ENCODE results near the gene DNAJC30.
A peak's percentile ranks its signal among the peaks of the same experiment; 100 is the strongest.
"Not testable (repeated sequence)": the region's sequence is repeated elsewhere in the genome, so short reads cannot be mapped to it uniquely, and the experiment has no call there.

Gene DNAJC30

GRCh38 chr7:73682745-73683055 lies 553 bp downstream of the DNAJC30 start:
- DNase-seq (ENCODE audit: low read depth in 2 of 2) = no peak

DNA sequence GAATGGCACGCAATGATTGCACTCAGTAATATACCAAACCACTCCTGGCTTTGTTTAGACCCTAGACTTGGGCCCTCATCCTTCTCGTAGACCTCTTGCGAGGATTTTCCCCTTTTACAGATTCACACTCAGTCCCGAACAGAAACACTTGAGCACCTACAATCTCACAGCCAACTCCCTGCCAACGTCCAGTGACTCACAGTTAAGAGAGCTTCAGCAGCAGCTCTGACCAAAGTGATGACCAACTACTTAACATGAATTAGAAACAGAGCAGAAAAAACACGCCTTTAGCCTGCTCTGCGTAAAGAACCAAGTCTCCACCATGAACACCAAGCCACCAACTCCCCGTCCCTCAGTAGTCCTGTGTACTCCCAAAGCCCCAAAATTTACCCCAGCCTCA lies 2.2 kb downstream of the DNAJC30 start:
- no peak for DNase-seq (ENCODE audit: low read depth in 2 of 2)

DNA sequence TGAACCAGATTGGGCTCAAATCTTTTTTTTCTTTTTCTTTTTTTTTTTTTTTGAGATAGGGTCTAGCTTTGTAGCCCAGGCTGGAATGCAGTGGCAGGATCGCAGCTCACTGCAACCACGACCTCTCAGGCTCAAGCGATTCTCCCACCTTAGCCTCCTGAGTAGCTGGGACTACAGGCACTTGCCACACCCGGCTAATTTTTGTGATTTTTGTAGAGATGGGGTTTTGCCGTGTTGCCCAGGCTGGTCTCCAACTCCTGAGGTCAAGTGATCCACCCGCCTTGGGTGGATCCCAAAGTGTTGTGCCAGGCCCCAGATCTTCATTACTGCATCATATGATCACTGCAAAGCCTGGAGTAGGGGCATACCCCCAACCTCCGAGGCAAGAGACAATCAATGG lies 2.8 kb downstream of the DNAJC30 start:
- DNase-seq (ENCODE audit: low read depth in 2 of 2) = no peak

DNA sequence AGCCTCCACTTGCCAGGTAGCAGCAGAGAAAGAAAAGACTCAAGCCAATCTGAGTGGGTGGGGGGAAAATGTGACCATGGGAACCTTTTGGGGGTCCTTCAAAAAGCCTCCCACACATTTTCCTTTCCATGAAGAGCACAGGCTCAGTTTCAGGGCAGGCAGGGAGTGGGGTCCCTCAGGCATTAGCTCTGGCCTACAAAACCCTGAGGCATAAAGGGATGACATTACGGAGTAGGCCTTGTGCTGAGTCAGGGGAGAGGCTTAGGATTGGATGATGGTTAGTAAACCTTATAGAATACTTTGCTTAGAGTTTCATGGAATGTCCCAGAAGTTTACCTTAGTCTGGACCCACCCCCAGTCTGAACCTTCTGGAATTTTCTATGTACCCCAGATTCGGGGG lies 3.5 kb downstream of the DNAJC30 start:
- no peak for DNase-seq (ENCODE audit: low read depth in 2 of 2)

DNA sequence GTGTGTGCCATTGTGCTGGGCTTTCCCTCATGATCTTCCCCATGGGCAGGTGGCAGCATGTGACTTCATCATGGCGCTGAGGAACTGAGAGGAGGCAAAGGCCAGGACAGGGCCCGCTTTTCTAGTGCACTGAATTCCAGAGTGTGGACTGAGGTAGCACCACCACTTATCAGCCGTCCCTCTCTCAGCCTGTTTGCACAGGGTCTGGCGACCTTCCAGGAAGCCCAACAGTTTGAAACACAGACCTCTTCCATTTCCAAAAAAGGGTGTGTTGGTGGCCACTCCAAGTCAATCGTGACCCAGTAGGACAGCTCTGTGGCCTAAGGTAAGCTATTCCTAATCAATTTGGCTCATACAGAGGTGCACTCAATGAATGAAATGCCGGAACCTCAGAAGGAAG lies 4.4 kb downstream of the DNAJC30 start:
- no peak for DNase-seq (ENCODE audit: low read depth in 2 of 2)

GRCh38 chr7:73676062-73676461 lies 7.2 kb downstream of the DNAJC30 start:
- DNase-seq (ENCODE audit: low read depth in 2 of 2) = not testable (repeated sequence)

GRCh38 chr7:73674468-73675124 lies 8.7 kb downstream of the DNAJC30 start:
- no peak for DNase-seq (ENCODE audit: low read depth in 2 of 2)

GRCh38 chr7:73671857-73672445 lies 11.3 kb downstream of the DNAJC30 start:
- DNase-seq (ENCODE audit: low read depth in 2 of 2) = no peak

DNA sequence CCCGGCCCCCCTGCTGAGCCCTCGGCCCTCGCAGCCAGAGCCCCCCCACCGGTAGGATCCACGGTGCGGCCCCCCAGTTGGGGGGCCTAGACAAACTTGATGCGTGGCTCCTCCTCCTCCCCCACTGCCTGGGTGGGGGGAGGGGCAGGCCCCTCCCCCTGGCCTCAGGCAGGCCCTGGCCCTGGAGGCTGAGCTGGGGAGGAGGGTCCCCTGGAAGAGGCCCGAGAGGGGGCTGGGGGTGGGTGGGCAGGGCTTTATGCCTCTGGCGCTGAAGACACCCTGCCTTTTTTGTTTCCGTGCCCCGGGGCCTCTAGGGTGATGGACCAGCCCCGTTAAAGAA lies 12.0 kb downstream of the DNAJC30 start:
- DNase-seq (ENCODE audit: low read depth in 2 of 2) = no peak

GRCh38 chr7:73669858-73670385 lies 13.3 kb downstream of the DNAJC30 start:
- no peak for DNase-seq (ENCODE audit: low read depth in 2 of 2)

DNA sequence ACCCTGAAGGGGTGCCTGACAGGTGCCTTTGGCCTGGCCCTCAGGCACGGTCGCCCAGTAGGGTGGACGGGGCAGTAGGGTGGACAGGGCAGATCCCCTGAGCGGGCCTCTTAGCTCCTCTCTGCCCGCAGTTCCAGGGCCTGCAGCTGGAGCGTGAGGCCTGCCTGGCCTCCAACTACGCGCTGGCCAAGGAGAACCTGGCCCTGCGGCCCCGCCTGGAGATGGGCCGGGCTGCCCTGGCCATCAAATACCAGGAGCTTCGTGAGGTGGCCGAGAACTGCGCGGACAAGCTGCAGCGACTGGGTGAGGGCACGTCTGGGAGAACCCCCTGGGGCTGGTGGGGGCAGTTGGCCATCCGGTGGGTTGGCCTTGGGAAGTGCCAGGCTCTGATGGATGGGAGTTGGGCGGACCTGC lies 14.0 kb downstream of the DNAJC30 start:
- DNase-seq (ENCODE audit: low read depth in 2 of 2) = no peak

DNA sequence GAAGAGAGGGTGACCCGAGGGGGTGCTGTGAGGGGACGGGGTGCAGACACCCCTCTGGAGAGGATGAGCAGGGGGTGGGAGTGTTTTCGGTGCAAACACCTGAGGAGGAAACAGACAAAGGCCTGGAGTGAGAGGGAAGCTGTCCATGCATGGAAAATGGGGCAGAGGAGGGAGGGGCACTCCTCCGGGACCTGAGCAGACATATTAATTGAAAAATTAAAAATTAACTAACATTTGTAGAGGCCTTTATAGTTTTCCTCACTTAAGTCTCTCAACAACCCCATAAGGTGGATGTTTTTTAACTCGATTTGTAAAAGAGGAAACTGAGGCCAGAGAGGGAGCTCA lies 14.4 kb downstream of the DNAJC30 start:
- DNase-seq (ENCODE audit: low read depth in 2 of 2) = no peak

DNA sequence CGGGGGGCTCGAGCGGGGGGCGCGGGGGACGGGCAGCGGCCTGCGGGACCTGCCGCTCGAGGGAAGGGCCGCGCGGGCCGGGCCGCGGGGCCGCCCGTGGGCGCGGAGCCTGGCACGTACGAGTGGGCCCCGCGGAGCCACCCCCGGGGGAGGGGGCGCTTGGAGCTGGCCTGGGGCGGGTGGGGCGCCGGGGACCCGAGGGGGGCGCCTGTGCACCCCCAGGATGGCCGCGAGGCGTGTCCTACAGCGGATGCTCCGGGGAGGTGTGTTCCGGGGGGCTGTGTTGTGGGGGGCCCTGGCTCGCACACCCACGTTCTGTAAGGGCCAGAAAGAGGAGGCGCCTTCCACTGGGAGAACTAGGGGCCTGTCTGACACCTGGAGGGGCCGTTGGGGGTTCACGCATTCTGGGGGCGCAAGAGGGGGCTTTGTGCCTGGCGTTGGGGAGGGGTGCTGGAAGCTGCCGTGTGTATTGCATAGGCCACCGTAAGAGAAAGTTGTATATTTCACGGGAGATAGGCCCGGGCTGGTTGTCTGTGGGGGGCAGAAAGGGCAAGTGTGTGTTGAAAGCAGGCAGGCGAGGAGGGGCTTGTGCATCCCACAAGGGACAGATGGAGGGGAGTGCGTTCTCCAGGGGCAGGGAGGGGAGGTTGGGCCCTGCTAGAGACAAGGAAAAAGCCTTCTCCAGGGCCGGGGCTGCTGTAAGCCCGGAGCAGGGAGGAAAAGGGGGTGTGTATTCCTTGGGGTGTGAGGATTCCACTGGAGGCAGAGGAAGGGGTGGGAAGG lies 15.0 kb downstream of the DNAJC30 start:
- DNase-seq (ENCODE audit: low read depth in 2 of 2) = no peak

DNA sequence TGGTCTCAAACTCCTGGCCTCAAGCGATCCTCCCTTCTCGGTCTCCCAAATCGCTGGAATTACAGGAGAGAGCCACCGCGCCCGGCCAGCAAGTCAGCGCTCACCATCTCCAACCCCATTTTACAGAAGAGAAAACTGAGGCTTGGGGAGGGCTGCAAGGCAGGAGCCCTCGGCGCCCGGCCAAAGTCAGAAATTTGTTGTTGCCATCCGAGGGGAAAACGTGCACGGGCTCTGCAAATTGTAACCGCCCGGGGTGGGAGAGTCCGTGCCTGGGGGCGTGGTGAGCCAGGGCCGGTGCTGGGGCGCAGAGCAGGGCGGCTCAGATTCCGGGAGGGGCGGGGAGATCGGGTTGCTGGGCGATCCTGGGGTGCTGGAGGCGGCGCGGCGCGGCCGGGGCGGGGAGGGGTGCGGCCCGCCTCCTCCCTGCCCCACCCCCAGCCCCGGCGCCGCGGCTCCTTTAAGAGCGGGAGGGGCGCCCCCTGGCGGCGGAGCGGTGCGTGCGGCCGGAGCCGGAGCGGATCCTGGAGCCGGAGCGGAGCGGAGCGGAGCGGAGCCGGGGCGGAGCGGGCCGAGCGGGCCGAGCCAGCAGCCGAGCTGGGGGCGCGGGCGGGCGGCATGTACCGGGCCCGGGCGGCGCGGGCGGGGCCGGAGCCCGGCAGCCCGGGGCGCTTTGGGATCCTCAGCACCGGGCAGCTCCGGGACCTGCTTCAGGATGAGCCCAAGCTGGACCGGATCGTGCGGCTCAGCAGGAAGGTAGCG lies 15.7 kb downstream of the DNAJC30 start, which contains the start of gene VPS37D:
Gene VPS37D, plus strand, starts transcription at position 488 of the 759 bp plus-strand sequence. Its CDS starts 128 bp downstream, at position 616.
- DNase-seq (ENCODE audit: low read depth in 2 of 2) = peak; percentile 78 to 87

DNA sequence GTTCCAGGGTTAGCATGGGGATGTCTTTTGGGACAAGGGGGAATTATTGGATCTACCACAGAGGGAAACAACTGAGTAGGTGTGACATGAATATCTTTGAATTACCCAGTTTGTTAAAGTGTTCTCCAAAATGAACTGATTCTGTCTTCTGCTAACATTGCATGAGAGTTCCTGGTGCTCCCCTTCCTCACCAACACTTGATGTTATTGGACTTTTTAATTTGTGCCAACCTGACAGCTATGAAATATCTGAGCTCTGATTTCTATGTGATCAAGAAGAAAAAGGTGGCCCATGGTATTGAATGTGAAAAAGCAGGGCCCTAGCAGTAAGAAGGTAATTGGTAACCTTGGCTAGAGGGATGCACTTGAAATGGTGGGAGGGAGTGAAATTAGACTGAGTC lies 20.2 kb downstream of the DNAJC30 start:
- DNase-seq (ENCODE audit: low read depth in 2 of 2) = no peak

- not testable (repeated sequence) for DNase-seq (ENCODE audit: low read depth in 2 of 2)
Measured at GRCh38 chr7:73660594-73660993, 22.7 kb downstream of the DNAJC30 start.

GRCh38 chr7:73659983-73660382 lies 23.3 kb downstream of the DNAJC30 start:
- DNase-seq (ENCODE audit: low read depth in 2 of 2) = no peak

DNA sequence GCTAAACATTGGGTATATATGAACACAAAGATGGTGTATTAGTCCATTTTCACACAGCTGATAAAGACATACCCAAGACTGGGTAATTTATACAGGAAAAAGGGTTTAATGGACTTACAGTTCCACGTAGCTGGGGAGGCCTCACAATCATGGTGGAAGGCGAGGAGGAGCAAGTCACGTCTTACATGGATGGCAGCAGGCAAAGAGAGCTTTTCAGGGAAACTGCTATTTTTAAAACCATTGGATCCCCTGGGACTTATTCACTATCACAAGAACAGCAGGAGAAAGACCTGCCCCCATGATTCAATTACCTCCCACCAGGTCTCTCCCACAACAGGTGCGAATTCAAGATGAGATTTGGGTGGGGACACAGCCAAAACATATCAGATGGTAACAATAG lies 27.9 kb downstream of the DNAJC30 start:
- not testable (repeated sequence) for DNase-seq (ENCODE audit: low read depth in 2 of 2)

DNA sequence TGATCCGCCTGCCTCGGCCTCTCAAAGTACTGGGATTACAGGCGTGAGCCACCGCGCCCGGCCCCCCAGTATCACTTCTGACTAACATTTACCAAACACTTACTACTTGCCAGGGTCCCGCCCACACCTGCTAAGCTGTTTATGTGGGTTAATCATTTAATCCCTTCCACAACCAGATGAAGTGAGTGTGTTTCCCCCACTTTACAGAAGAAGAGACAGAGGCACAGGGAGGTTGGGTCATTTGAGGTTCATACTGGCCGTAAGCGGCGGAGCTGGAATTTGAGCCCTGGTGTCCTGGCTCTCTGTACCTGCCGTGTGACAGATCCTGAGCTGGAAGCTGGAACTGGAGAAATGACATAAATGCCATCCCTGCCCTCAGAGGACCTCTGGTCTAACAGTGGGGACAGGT lies 30.7 kb downstream of the DNAJC30 start:
- DNase-seq (ENCODE audit: low read depth in 2 of 2) = no peak

- DNase-seq (ENCODE audit: low read depth in 2 of 2) = no peak
Measured at GRCh38 chr7:73650524-73650923, 32.7 kb downstream of the DNAJC30 start.

GRCh38 chr7:73649576-73649975 lies 33.7 kb downstream of the DNAJC30 start:
- DNase-seq (ENCODE audit: low read depth in 2 of 2) = no peak

- DNase-seq (ENCODE audit: low read depth in 2 of 2) = no peak
Measured at GRCh38 chr7:73648593-73649332, 34.5 kb downstream of the DNAJC30 start.
